ENCODE results near the gene OR5M11. TPM values are rescaled to one million over a fixed set of nuclear protein-coding genes. Genes with fewer than 3 reads are reported as not detected.
"Not testable (repeated sequence)": the region's sequence is repeated elsewhere in the genome, so short reads cannot be mapped to it uniquely, and the experiment has no call there.

The OR5M11 gene
- not detected in 2 replicates for total RNA-seq

- no peak for DNase-seq (ENCODE audit: low read depth)
Measured at GRCh38 chr11:56543157-56543556, at the start of gene OR5M11. OR5M11 (minus strand) TSS chr11:56543257; CDS start chr11:56543257, 0 bp downstream.

GRCh38 chr11:56592088-56592717 lies 49.1 kb upstream of the OR5M11 start:
- DNase-seq (ENCODE audit: low read depth): not testable (repeated sequence)

- no peak for DNase-seq (ENCODE audit: low read depth)
Measured at GRCh38 chr11:56577621-56578020, 34.6 kb upstream of the OR5M11 start, which contains the start of gene OR5M10. OR5M10 (minus strand) TSS chr11:56577721; CDS start chr11:56577721, 0 bp downstream.

- no peak for DNase-seq (ENCODE audit: low read depth)
Measured at GRCh38 chr11:56558574-56558973, 15.5 kb upstream of the OR5M11 start.

GRCh38 chr11:56554691-56555090 lies 11.6 kb upstream of the OR5M11 start:
- not testable (repeated sequence) for DNase-seq (ENCODE audit: low read depth)

GRCh38 chr11:56545531-56545930 lies 2.5 kb upstream of the OR5M11 start:
- no peak for DNase-seq (ENCODE audit: low read depth)

- no peak for DNase-seq (ENCODE audit: low read depth)
Measured at GRCh38 chr11:56543739-56544138, 682 bp upstream of the OR5M11 start.

GRCh38 chr11:56533054-56533740 lies 9.9 kb downstream of the OR5M11 start:
- DNase-seq (ENCODE audit: low read depth): no peak

- DNase-seq (ENCODE audit: low read depth): no peak
Measured at GRCh38 chr11:56531856-56532255, 11.2 kb downstream of the OR5M11 start.

GRCh38 chr11:56522008-56522407 lies 21.0 kb downstream of the OR5M11 start:
- no peak for DNase-seq (ENCODE audit: low read depth)

- no peak for DNase-seq (ENCODE audit: low read depth)
Measured at GRCh38 chr11:56513280-56513679, 29.8 kb downstream of the OR5M11 start.

- no peak for DNase-seq (ENCODE audit: low read depth)
Measured at GRCh38 chr11:56509439-56509838, 33.6 kb downstream of the OR5M11 start.

GRCh38 chr11:56497010-56497409 lies 46.0 kb downstream of the OR5M11 start:
- no peak for DNase-seq (ENCODE audit: low read depth)

- DNase-seq (ENCODE audit: low read depth): no peak
Measured at GRCh38 chr11:56495117-56495516, 47.9 kb downstream of the OR5M11 start.

Other genes starting within 250 kb of the OR5M11 start
- not detected in 2 replicates for gene OR8K3, start 228.1 kb downstream of the OR5M11 start, total RNA-seq
- not detected in 2 replicates for gene OR8K1, start 197.2 kb downstream of the OR5M11 start, total RNA-seq
- not detected in 2 replicates for gene OR8J1, start 189.0 kb downstream of the OR5M11 start, total RNA-seq
- not detected in 2 replicates for gene OR8U1, start 167.6 kb downstream of the OR5M11 start, total RNA-seq
- gene OR5AL1, start 130.6 kb downstream of the OR5M11 start, total RNA-seq: not detected in 2 replicates
- gene OR5M3, start 69.9 kb downstream of the OR5M11 start, total RNA-seq: not detected in 2 replicates
- gene OR5M8, start 51.9 kb downstream of the OR5M11 start, total RNA-seq: not detected in 2 replicates
- not detected in 2 replicates for gene OR5M10, start 34.5 kb upstream of the OR5M11 start, total RNA-seq
- gene OR5M1, start 71.6 kb upstream of the OR5M11 start, total RNA-seq: not detected in 2 replicates
- gene OR5AP2, start 99.2 kb upstream of the OR5M11 start, total RNA-seq: not detected in 2 replicates
- gene OR5AR1, start 120.4 kb upstream of the OR5M11 start, total RNA-seq: not detected in 2 replicates
- gene OR9G1, start 155.8 kb upstream of the OR5M11 start, total RNA-seq: not detected in 2 replicates
- gene OR9G4, start 205.4 kb upstream of the OR5M11 start, total RNA-seq: not detected in 2 replicates